B cell (primary cell): ENCODE measurements around the gene CELSR3. TPM values are rescaled to one million over a fixed set of nuclear protein-coding genes. Genes with fewer than 3 reads are reported as not detected.

Experiments
- ATAC-seq: fragments of 200-7000 bp; cut with Tn5 transposase; one replicate; pipeline ENCODE4 v1.10.0; 2021; ENCODE audit warnings: low read depth, mild to moderate bottlenecking, moderate number of reproducible peaks, moderate library complexity
- CTCF ChIA-PET: fragments of 350-600 bp; sonication (Branson Sonifier 250); formaldehyde crosslinking; loops from one replicate; lab custom pipeline; 2021; ENCODE audit warnings: antibody characterized with exemption, inconsistent platforms; lab: Charles Lee
- POLR2A ChIA-PET: fragments of 350-600 bp; sonication (Branson Sonifier 250); formaldehyde crosslinking; loops from one replicate; lab custom pipeline; 2021; ENCODE audit warnings: antibody characterized with exemption; lab: Charles Lee
- DNase-seq: peaks from one replicate; pipeline ENCODE4 v3.0.0; 2013
- H2AFZ ChIP-seq: 2 replicates; pipeline ENCODE4 v1.6.1; 2012; ENCODE audit warnings: mild to moderate bottlenecking, low read depth, low read length; ENCODE audit not compliant: insufficient read depth, poor library complexity, severe bottlenecking
- H3K27ac ChIP-seq, 2 donors: 1 replicate in 1 of 2; 2 replicates in 1 of 2; pipeline ENCODE4 v1.5.1; 2012 to 2013; ENCODE audit warnings: low read length in 2 of 2, mild to moderate bottlenecking in 2 of 2, moderate library complexity in 1 of 2
- H3K27me3 ChIP-seq, 4 experiments: fragments of 200-600 bp in 1 of 4; sonication (generic) in 1 of 4; replicated peaks in 1 of 4; 1 replicate in 2 of 4; 2 replicates in 2 of 4; pipeline versions ENCODE4 v1.6.1 to v1.7.0; 2013 to 2016; ENCODE audit warnings: low read length in 3 of 4, mild to moderate bottlenecking in 2 of 4, mixed read lengths in 1 of 4, moderate library complexity in 1 of 4; ENCODE audit not compliant: insufficient read depth in 4 of 4, control insufficient read depth in 3 of 4; ENCODE audit errors: control extremely low read depth in 1 of 4
- H3K36me3 ChIP-seq, 2 experiments: replicated peaks in 1 of 2; 1 replicate in 1 of 2; 2 replicates in 1 of 2; pipeline versions ENCODE4 v1.6.1 to v1.7.1; 2013; ENCODE audit warnings: low read length in 1 of 2; ENCODE audit not compliant: insufficient read depth in 2 of 2, control insufficient read depth in 1 of 2; ENCODE audit errors: control extremely low read depth in 1 of 2, extremely low read depth in 1 of 2
- H3K4me1 ChIP-seq, 2 donors: fragments of 200-600 bp in 1 of 2; sonication (generic) in 1 of 2; 1 replicate in 1 of 2; 2 replicates in 1 of 2; pipeline versions ENCODE4 v1.5.1 to v1.6.1; 2013 to 2017; ENCODE audit warnings: low read length in 2 of 2; ENCODE audit not compliant: control insufficient read depth in 2 of 2, insufficient read depth in 2 of 2
- H3K4me2 ChIP-seq: replicated peaks from 2 replicates; pipeline ENCODE3; 2012; ENCODE audit warnings: mild to moderate bottlenecking, low read depth, low read length; ENCODE audit not compliant: poor library complexity, severe bottlenecking
- H3K4me3 ChIP-seq, 5 experiments: fragments of 200-600 bp in 1 of 5; sonication (generic) in 1 of 5; 1 replicate in 3 of 5; 2 replicates in 2 of 5; pipeline versions ENCODE4 v1.5.1 to v1.7.0; 2011 to 2016; ENCODE audit warnings: low read length in 4 of 5, mild to moderate bottlenecking in 4 of 5, low read depth in 2 of 5, control low read depth in 1 of 5, moderate library complexity in 1 of 5; ENCODE audit not compliant: insufficient read depth in 1 of 5; ENCODE audit errors: control extremely low read depth in 1 of 5, extremely low read depth in 1 of 5
- H3K79me2 ChIP-seq: fragments of 200-600 bp; sonication (generic); one replicate; pipeline ENCODE4 v1.6.0; 2016; ENCODE audit warnings: low read length; ENCODE audit not compliant: control insufficient read depth, insufficient read depth
- H3K9ac ChIP-seq: fragments of 200-600 bp; sonication (generic); 2 replicates; pipeline ENCODE4 v1.6.1; 2017; ENCODE audit warnings: mild to moderate bottlenecking, low read length, moderate library complexity
- H3K9me3 ChIP-seq, 3 donors: one replicate each; pipeline versions ENCODE4 v1.6.1 to v1.7.1; 2013; ENCODE audit warnings: low read length in 2 of 3; ENCODE audit not compliant: control insufficient read depth in 2 of 3, insufficient read depth in 1 of 3; ENCODE audit errors: control extremely low read depth in 1 of 3
- H4K20me1 ChIP-seq: 2 replicates; pipeline ENCODE4 v1.6.0; 2012; ENCODE audit warnings: mild to moderate bottlenecking, low read length; ENCODE audit not compliant: insufficient read depth, control insufficient read depth, poor library complexity, severe bottlenecking
- H3K27ac Mint-ChIP-seq: one replicate; pipeline ENCODE4 v1.8.0; 2021; ENCODE audit warnings: mixed read lengths
- H3K27me3 Mint-ChIP-seq: one replicate; pipeline ENCODE4 v1.8.0; 2021; ENCODE audit warnings: mixed read lengths
- H3K4me1 Mint-ChIP-seq: one replicate; pipeline ENCODE4 v1.8.0; 2021; ENCODE audit warnings: mixed read lengths
- H3K4me3 Mint-ChIP-seq: one replicate; pipeline ENCODE4 v1.8.0; 2021; ENCODE audit warnings: mixed read lengths
- H3K9me3 Mint-ChIP-seq: one replicate; pipeline ENCODE4 v1.8.0; 2022; ENCODE audit warnings: mixed read lengths; ENCODE audit not compliant: insufficient read depth
- EZH2 ChIP-seq: IDR thresholded peaks from 2 replicates; pipeline ENCODE4 v1.6.1; 2012; ENCODE audit warnings: borderline replicate concordance, low read depth, mild to moderate bottlenecking, moderate library complexity, low read length; ENCODE audit not compliant: insufficient read depth, poor library complexity, severe bottlenecking
- WGBS: methylation state at CpG from one replicate; pipeline ENCODE4 v1.1.5; 2013; ENCODE audit warnings: missing lambda C conversion rate; ENCODE audit not compliant: insufficient coverage; 5-methylcytosine and 5-hydroxymethylcytosine counted together
- intact Hi-C: fragments of 100-400 bp; cut with micrococcal nuclease; formaldehyde crosslinking; loops from one replicate; pipeline ENCODE4 v1.10.0; 2022
- polyA plus RNA-seq: library from polyadenylated mRNA; depleted of rRNA; stranded (reverse); fragments of >200 nt; gene quantifications from 2 replicates; pipeline ENCODE4 v1.2.3, GENCODE V29; 2012
- total RNA-seq, 2 donors: library from RNA; stranded (reverse); fragments of 120-200 nt in 1 of 2; gene quantifications; 1 replicate in 1 of 2; 2 replicates in 1 of 2; pipeline versions ENCODE4 v1.2.3 to v1.2.4, GENCODE V29; 2013 to 2022
- TF ChIP-seq, protein P1 (sequence below): fragments of 200-600 bp; IDR thresholded peaks from one replicate; pipeline ENCODE4 v1.8.0; 2022; ENCODE audit warnings: antibody characterized with exemption, mild to moderate bottlenecking

The CELSR3 gene
- total and polyA plus RNA-seq, 2 donors (not counting 1 experiment from before 2014, with no cell fraction given), result 2.4 to 2.5 TPM

DNA sequence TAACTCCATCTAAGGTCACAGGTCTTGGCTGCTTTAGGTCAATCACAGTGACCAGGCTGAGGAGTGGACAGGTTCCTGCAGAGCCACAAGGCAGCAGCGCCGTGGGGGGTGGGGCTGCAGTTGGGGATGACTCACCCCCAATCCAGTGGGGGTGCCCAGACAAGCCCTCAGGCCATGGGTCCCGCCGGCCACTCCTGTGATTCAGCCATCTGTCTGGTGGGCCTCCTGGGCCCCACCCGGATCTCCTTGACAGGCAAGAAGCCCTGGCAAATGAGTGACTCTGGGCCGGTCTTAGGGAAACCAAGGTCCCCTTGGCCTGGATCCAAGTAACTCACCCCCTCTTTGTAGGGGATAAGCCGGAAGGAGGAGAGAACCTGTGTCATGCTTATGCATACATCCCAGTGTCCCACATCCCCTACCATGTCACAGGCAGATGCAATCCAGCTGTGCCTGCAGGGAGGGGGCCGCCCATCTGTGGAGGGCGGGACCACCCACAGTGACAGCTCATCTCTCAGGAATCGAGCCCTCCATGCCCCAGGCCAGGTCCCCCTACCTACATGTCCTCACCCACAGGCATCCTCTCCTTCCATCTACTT lies 67.1 kb downstream of the CELSR3 start:
- no peak overlapping the region for H3K27ac Mint-ChIP-seq

DNA sequence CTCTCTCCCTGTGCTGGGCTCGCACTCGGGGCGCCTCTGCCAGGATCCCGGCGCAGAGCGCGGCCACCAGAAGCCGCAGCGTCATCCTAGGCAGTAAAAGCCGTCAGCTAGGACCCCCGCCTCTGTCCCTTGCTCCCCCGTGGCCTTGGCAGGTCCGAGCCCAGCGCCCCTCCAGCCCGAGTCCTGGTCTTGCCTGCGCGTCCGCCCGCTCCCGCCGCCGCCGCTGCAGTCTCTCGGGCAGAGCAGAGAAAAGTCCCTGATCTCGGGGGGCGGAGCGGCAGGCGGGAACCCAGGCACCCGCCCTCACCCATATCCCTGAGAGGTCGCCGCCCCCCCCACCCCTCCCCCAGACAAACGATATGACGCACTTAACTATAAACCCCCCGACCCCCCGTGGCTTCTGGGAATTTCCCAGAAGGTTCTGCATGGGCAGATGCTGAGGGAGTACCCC lies 67.6 kb downstream of the CELSR3 start, which contains the start of gene COL7A1:
Gene COL7A1, minus strand, starts transcription at position 255 of the 451 bp plus-strand sequence. Its CDS starts 170 bp downstream, at position 85.
- intact Hi-C loops, result no loop called here

More for the DNA sequence above, 67.1 kb downstream of the CELSR3 start:
- H3K4me3 ChIP-seq, result no peak overlapping the region
- H3K4me1 ChIP-seq, result peaks cover 4 to 9% of the 10 kb centered on the region in 2 donors
- no peak overlapping the region for H2AFZ ChIP-seq
- WGBS, result 53% methylated on average over 5 of the region's 10 CpGs
- no peaks in the 10 kb centered on the region for H3K79me2 ChIP-seq
- no peak for DNase-seq
- peak overlapping the region; percentile 53 for H3K4me2 ChIP-seq
- H3K9me3 ChIP-seq, result no peaks in the 10 kb centered on the region
- Mint-ChIP-seq H3K4me3 (no peak overlapping the region), H3K4me1 (peaks cover 9% of the 10 kb centered on the region), H3K27me3 (peaks cover 21% of the 10 kb centered on the region), H3K9me3 (no peaks in the 10 kb centered on the region)
- peak; percentile 13 for ATAC-seq
- POLR2A ChIA-PET, result no interaction called here
- no peak overlapping the region for H3K27ac ChIP-seq
- CTCF ChIA-PET, result no interaction called here
- TF ChIP-seq, protein P1, sequence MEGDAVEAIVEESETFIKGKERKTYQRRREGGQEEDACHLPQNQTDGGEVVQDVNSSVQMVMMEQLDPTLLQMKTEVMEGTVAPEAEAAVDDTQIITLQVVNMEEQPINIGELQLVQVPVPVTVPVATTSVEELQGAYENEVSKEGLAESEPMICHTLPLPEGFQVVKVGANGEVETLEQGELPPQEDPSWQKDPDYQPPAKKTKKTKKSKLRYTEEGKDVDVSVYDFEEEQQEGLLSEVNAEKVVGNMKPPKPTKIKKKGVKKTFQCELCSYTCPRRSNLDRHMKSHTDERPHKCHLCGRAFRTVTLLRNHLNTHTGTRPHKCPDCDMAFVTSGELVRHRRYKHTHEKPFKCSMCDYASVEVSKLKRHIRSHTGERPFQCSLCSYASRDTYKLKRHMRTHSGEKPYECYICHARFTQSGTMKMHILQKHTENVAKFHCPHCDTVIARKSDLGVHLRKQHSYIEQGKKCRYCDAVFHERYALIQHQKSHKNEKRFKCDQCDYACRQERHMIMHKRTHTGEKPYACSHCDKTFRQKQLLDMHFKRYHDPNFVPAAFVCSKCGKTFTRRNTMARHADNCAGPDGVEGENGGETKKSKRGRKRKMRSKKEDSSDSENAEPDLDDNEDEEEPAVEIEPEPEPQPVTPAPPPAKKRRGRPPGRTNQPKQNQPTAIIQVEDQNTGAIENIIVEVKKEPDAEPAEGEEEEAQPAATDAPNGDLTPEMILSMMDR, result no peak
- no peak for TF ChIP-seq EZH2
- intact Hi-C loops, result no loop called here
- no peaks in the 10 kb centered on the region for H4K20me1 ChIP-seq
- no peak overlapping the region for H3K9ac ChIP-seq
- H3K27me3 ChIP-seq, result peaks cover 0 to 33% (median 6%) of the 10 kb centered on the region in 4 experiments
- peaks cover 0 to 30% of the 10 kb centered on the region in 2 experiments for H3K36me3 ChIP-seq

More for the DNA sequence above, 67.6 kb downstream of the CELSR3 start, which contains the start of gene COL7A1:
- H3K27me3 ChIP-seq, result peaks cover 0 to 33% (median 6%) of the 10 kb centered on the region in 4 experiments
- Mint-ChIP-seq H3K27me3 (peaks cover 24% of the 10 kb centered on the region), H3K27ac (no peak within 1 kb of the TSS), H3K9me3 (no peaks in the 10 kb centered on the region), H3K4me3 (peak within 1 kb of the TSS; percentile 45), H3K4me1 (peaks cover 9% of the 10 kb centered on the region)
- no peak within 1 kb of the TSS for H3K4me3 ChIP-seq
- WGBS, result 4% methylated on average over 26 of the region's 35 CpGs
- no peak within 1 kb of the TSS for H3K27ac ChIP-seq
- no peak for TF ChIP-seq EZH2
- TF ChIP-seq, protein P1, result no peak
- ChIA-PET POLR2A (no interaction called here), CTCF (no interaction called here)
- peaks cover 4 to 9% of the 10 kb centered on the region in 2 donors for H3K4me1 ChIP-seq
- H3K4me2 ChIP-seq, result peak within 1 kb of the TSS; percentile 53
- H2AFZ ChIP-seq, result peak within 1 kb of the TSS; percentile 38
- H4K20me1 ChIP-seq, result no peaks in the 10 kb centered on the region
- peaks cover 0 to 24% of the 10 kb centered on the region in 2 experiments for H3K36me3 ChIP-seq
- no peaks in the 10 kb centered on the region for H3K79me2 ChIP-seq
- DNase-seq (peak; percentile 71), ATAC-seq (peak; percentile 15)
- H3K9ac ChIP-seq, result no peak within 1 kb of the TSS
- no peaks in the 10 kb centered on the region for H3K9me3 ChIP-seq
